Activated CD8-positive, alpha-beta memory T cell treated with anti-CD3 and anti-CD28 coated beads, Interleukin-2, amount 50 U/mL, for 4 hours (primary cell): ENCODE data around the gene ATP9A.
A peak's percentile ranks its signal among the peaks of the same experiment; 100 is the strongest.
"Not testable (repeated sequence)": the region's sequence is repeated elsewhere in the genome, so short reads cannot be mapped to it uniquely, and the experiment has no call there.

Source experiments
- DNase-seq: peaks from one replicate; pipeline ENCODE4 v3.0.0-alpha.2; 2020

ATP9A gene

GRCh38 chr20:51750037-51750769 lies 18.0 kb downstream of the ATP9A start:
- peak; percentile 21 for DNase-seq

GRCh38 chr20:51749674-51750036 lies 18.5 kb downstream of the ATP9A start:
- DNase-seq: no peak

- no peak for DNase-seq
Measured at GRCh38 chr20:51747182-51747911, 20.8 kb downstream of the ATP9A start.

- no peak for DNase-seq
Measured at GRCh38 chr20:51745804-51746203, 22.4 kb downstream of the ATP9A start.

- no peak for DNase-seq
Measured at GRCh38 chr20:51740838-51741237, 27.4 kb downstream of the ATP9A start.

GRCh38 chr20:51740308-51740707 lies 27.9 kb downstream of the ATP9A start:
- not testable (repeated sequence) for DNase-seq

- no peak for DNase-seq
Measured at GRCh38 chr20:51739722-51740249, 28.4 kb downstream of the ATP9A start.

GRCh38 chr20:51738877-51739447 lies 29.2 kb downstream of the ATP9A start:
- DNase-seq: no peak

- DNase-seq: not testable (repeated sequence)
Measured at GRCh38 chr20:51738261-51738660, 29.9 kb downstream of the ATP9A start.

- no peak for DNase-seq
Measured at GRCh38 chr20:51736947-51737346, 31.2 kb downstream of the ATP9A start.

GRCh38 chr20:51735728-51736600 lies 32.2 kb downstream of the ATP9A start:
- no peak for DNase-seq

GRCh38 chr20:51734876-51735720 lies 33.1 kb downstream of the ATP9A start:
- no peak for DNase-seq

- no peak for DNase-seq
Measured at GRCh38 chr20:51733070-51733469, 35.1 kb downstream of the ATP9A start.

- DNase-seq: no peak
Measured at GRCh38 chr20:51732096-51732791, 35.9 kb downstream of the ATP9A start.

- no peak for DNase-seq
Measured at GRCh38 chr20:51731731-51732095, 36.5 kb downstream of the ATP9A start.

- DNase-seq: no peak
Measured at GRCh38 chr20:51729771-51730170, 38.4 kb downstream of the ATP9A start.

- no peak for DNase-seq
Measured at GRCh38 chr20:51728737-51729136, 39.5 kb downstream of the ATP9A start.

GRCh38 chr20:51727872-51728271 lies 40.3 kb downstream of the ATP9A start:
- no peak for DNase-seq

- no peak for DNase-seq
Measured at GRCh38 chr20:51725584-51726176, 42.5 kb downstream of the ATP9A start.

GRCh38 chr20:51723026-51723425 lies 45.2 kb downstream of the ATP9A start:
- not testable (repeated sequence) for DNase-seq

GRCh38 chr20:51722246-51722645 lies 45.9 kb downstream of the ATP9A start:
- DNase-seq: not testable (repeated sequence)
